ENCODE data around the gene ROBO1.
"Not testable (repeated sequence)": the region's sequence is repeated elsewhere in the genome, so short reads cannot be mapped to it uniquely, and the experiment has no call there.

ROBO1 gene

DNA sequence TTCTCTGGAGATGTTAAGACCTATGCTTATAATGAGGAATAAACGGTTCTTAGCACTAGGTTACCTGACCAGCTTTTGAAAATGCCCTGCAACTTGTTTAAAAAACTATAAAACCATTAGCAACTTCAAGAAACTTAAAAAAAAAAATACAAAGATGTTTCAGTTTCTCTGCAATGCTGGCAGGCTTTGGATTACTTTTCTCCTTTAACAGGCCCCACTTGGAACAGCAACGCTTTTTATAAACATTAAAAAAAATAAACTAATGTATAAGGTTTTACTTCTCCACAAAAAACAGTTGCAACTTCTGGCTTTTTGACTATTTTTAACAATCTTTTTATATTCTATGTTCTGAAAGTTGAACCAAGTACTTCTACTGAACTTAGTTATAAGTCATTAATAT is 1006.7 kb downstream of the ROBO1 start:
- no peak overlapping the region for H3K27ac ChIP-seq (ENCODE audit: low read depth, low read length)
- no peaks in the 10 kb centered on the region for H3K36me3 ChIP-seq (ENCODE audit: insufficient read depth, low read length)
- no peak overlapping the region for H3K4me3 ChIP-seq (ENCODE audit: low read length)
- WGBS, result 69% methylated on average over 1 of the region's 2 CpGs
- no peaks in the 10 kb centered on the region for H3K4me1 ChIP-seq (ENCODE audit: insufficient read depth, low read length)
- no peak overlapping the region for H3K9ac ChIP-seq (ENCODE audit: low read depth, low read length)
- no peaks in the 10 kb centered on the region for H3K27me3 ChIP-seq (ENCODE audit: insufficient read depth, low read length)
- H3K9me3 ChIP-seq (ENCODE audit: insufficient read depth, low read depth, low read length), result no peaks in the 10 kb centered on the region

DNA sequence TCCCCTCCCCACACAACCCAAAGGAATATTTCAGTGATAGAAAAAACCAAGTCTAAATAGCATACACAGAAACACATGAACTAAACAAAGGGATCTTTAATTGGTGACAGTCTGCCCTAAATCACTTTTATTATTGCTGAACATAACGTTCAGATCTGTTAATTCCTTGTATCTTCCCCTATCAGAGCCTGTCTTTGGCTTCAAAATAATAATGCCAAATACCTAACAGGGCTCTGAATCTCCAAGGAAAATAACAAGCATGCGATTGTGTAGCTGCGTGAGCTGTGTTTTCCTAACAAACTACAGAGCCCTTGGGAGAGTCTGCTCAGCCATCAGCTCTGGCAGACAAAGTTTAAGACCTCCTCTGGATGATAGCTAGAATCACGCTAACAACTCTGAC is 1010.1 kb downstream of the ROBO1 start:
- Histone ChIP-seq H3K4me1 (ENCODE audit: insufficient read depth, low read length) (peaks cover 4% of the 10 kb centered on the region; the same call in 1 of the 2 replicates), H3K9ac (ENCODE audit: low read depth, low read length) (no peak overlapping the region), H3K36me3 (ENCODE audit: insufficient read depth, low read length) (no peaks in the 10 kb centered on the region), H3K9me3 (ENCODE audit: insufficient read depth, low read depth, low read length) (no peaks in the 10 kb centered on the region), H3K27me3 (ENCODE audit: insufficient read depth, low read length) (no peaks in the 10 kb centered on the region), H3K4me3 (ENCODE audit: low read length) (no peak overlapping the region), H3K27ac (ENCODE audit: low read depth, low read length) (no peak overlapping the region)
- 95% methylated on average over 4 of the region's 4 CpGs for WGBS

DNA sequence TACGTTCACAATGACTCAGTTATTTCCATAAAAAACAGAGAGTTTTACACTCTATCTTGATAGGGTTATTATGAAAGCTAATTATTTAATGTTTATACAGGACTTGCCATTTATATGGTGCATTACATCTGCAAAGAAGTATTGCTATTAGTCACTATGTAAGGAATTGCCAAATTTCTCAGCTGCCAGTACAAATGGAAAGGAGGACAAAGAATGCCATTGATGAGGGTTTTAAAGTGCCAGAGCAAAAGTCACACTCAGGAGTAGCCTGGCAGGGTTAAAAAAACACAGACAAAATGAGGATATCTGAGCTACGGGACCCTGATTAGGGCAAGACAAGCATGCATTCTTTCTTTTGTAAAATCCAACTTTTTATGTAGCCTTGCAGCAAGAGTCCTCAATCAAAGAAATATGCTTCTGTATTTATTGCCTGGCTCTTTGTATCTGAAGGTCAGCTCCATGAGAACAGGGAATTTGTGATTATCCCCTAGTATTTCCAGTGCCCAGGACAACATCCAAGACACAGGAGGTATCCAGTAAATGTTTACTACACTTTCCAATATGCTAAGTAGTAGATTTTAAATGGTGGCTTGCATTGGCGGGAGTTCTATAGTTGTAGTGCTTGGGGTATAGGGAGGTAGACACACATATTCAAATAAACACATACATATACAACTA is 1013.6 kb downstream of the ROBO1 start:
- H3K36me3 ChIP-seq (ENCODE audit: insufficient read depth, low read length), result no peaks in the 10 kb centered on the region
- peaks cover 4% of the 10 kb centered on the region; the same call in 1 of the 2 replicates for H3K4me1 ChIP-seq (ENCODE audit: insufficient read depth, low read length)
- H3K9ac ChIP-seq (ENCODE audit: low read depth, low read length), result no peak overlapping the region
- 87% methylated on average over 2 of the region's 3 CpGs for WGBS
- H3K27me3 ChIP-seq (ENCODE audit: insufficient read depth, low read length), result no peaks in the 10 kb centered on the region
- H3K4me3 ChIP-seq (ENCODE audit: low read length), result no peak overlapping the region
- no peaks in the 10 kb centered on the region for H3K9me3 ChIP-seq (ENCODE audit: insufficient read depth, low read depth, low read length)
- H3K27ac ChIP-seq (ENCODE audit: low read depth, low read length), result no peak overlapping the region

DNA sequence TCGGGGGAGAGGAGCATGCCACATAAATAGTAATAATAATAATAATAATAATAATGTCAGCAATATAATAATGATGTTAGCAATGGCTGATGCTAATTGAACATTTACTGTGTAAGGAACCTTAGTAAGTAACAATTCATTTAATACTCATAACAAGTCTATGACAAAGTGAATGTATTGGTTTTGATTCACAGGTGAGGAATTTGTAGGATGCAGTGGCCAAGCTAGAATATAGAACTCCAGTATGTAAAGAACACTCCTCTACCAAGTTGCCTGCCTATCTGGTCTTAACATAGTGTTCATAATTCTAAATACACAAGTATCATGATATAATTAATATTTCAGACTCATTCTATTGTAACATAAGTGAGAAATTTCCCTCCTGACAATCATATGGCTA is 1016.5 kb downstream of the ROBO1 start:
- no CpG with 5 or more reads among the region's 1 CpG for WGBS
- no peak overlapping the region for H3K9ac ChIP-seq (ENCODE audit: low read depth, low read length)
- H3K27ac ChIP-seq (ENCODE audit: low read depth, low read length), result no peak overlapping the region
- no peaks in the 10 kb centered on the region for H3K36me3 ChIP-seq (ENCODE audit: insufficient read depth, low read length)
- H3K4me3 ChIP-seq (ENCODE audit: low read length), result no peak overlapping the region
- H3K9me3 ChIP-seq (ENCODE audit: insufficient read depth, low read depth, low read length), result no peaks in the 10 kb centered on the region
- H3K4me1 ChIP-seq (ENCODE audit: insufficient read depth, low read length), result peaks cover 4% of the 10 kb centered on the region; the same call in 1 of the 2 replicates
- no peaks in the 10 kb centered on the region for H3K27me3 ChIP-seq (ENCODE audit: insufficient read depth, low read length)

DNA sequence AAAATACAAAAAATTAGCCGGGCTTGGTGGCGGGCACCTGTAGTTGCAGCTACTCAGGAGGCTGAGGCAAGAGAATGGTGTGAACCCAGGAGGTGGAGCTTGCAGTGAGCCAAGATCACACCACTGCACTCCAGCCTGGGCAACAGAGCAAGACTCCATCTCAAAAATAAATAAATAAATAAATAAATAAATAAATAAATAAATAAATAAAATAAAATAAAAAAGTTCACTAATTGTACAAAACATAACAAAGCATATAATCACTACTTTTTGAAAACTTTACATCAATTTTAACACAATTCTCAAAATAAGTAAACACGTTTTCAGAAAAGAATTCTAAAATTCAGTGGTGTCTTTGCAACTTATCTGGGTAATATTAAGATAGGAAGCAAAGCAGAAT is 1017.5 kb downstream of the ROBO1 start:
- H3K4me1 ChIP-seq (ENCODE audit: insufficient read depth, low read length); H3K27ac ChIP-seq (ENCODE audit: low read depth, low read length); H3K27me3 ChIP-seq (ENCODE audit: insufficient read depth, low read length); H3K4me3 ChIP-seq (ENCODE audit: low read length); H3K9ac ChIP-seq (ENCODE audit: low read depth, low read length); H3K9me3 ChIP-seq (ENCODE audit: insufficient read depth, low read depth, low read length); H3K36me3 ChIP-seq (ENCODE audit: insufficient read depth, low read length): not testable (repeated sequence)
- 83% methylated on average over 3 of the region's 3 CpGs for WGBS

DNA sequence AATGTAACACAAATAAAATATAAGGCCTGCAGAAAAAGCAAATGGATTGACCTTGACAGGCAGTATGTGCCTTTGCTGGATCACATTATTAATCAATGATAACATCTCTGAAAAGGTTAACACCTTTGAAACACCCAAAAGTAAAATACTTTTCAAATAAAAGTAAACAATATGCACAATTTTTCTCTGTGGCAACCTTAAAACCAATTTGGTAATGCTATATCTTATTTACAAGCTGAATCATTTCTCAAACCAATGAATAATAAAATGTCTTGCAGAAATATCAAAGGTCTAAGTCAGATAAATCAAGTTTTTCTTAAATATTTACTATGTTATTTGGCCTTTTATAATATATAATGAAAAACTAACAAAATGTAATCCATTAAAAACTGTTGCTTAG is 1018.7 kb downstream of the ROBO1 start:
- H3K4me3 ChIP-seq (ENCODE audit: low read length), result no peak overlapping the region
- H3K9ac ChIP-seq (ENCODE audit: low read depth, low read length), result no peak overlapping the region
- no peaks in the 10 kb centered on the region for H3K27me3 ChIP-seq (ENCODE audit: insufficient read depth, low read length)
- no peak overlapping the region for H3K27ac ChIP-seq (ENCODE audit: low read depth, low read length)
- no peaks in the 10 kb centered on the region for H3K4me1 ChIP-seq (ENCODE audit: insufficient read depth, low read length)
- H3K9me3 ChIP-seq (ENCODE audit: insufficient read depth, low read depth, low read length), result no peaks in the 10 kb centered on the region
- H3K36me3 ChIP-seq (ENCODE audit: insufficient read depth, low read length), result no peaks in the 10 kb centered on the region; the same call in 1 of the 2 replicates

DNA sequence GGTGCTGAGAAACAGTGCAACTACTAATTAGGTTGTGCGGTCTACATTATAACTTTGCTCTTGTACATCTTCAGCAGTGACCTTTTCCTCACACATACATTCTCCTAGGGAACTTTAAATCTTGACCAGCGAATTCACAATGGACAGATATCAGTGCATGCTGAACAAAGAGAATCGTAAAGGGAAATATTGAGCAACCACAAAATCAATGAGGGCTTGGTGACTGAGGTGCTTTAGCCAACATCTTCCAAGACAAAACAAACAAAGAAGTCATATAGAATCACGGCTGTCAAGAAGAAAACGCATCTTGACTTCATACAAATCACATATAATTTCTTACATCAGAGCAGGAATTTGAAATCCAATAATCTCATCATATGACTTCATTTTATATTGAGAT is 1022.0 kb downstream of the ROBO1 start:
- WGBS, result 99% methylated on average over 5 of the region's 5 CpGs
- Histone ChIP-seq H3K9me3 (ENCODE audit: insufficient read depth, low read depth, low read length) (no peaks in the 10 kb centered on the region), H3K4me1 (ENCODE audit: insufficient read depth, low read length) (no peaks in the 10 kb centered on the region), H3K9ac (ENCODE audit: low read depth, low read length) (no peak overlapping the region), H3K4me3 (ENCODE audit: low read length) (no peak overlapping the region), H3K36me3 (ENCODE audit: insufficient read depth, low read length) (no peaks in the 10 kb centered on the region; the same call in 1 of the 2 replicates), H3K27me3 (ENCODE audit: insufficient read depth, low read length) (no peaks in the 10 kb centered on the region), H3K27ac (ENCODE audit: low read depth, low read length) (no peak overlapping the region)

DNA sequence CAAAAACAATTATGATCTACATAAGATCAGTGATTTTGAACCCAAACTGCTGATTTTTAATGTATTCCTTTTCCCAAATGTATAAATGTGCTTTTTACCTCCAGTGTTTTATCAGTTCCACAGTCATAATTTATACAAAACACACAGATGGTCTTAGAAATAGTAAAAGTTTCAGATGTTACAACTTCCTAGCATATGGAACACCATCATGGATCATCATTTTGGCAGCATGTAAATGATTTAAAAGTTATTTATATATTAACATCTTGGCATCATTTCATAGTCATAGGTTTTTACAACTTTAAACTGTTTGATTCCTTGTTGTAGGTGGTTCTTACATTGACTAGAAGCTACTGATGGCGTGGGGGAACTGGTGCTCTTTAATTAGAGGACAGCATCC is 1025.3 kb downstream of the ROBO1 start:
- Histone ChIP-seq H3K27ac (ENCODE audit: low read depth, low read length) (no peak overlapping the region), H3K4me1 (ENCODE audit: insufficient read depth, low read length) (peaks cover 8% of the 10 kb centered on the region), H3K36me3 (ENCODE audit: insufficient read depth, low read length) (no peaks in the 10 kb centered on the region; the same call in 1 of the 2 replicates), H3K27me3 (ENCODE audit: insufficient read depth, low read length) (no peaks in the 10 kb centered on the region), H3K4me3 (ENCODE audit: low read length) (no peak overlapping the region), H3K9me3 (ENCODE audit: insufficient read depth, low read depth, low read length) (no peaks in the 10 kb centered on the region), H3K9ac (ENCODE audit: low read depth, low read length) (no peak overlapping the region)
- WGBS, result no CpG with 5 or more reads among the region's 1 CpG

DNA sequence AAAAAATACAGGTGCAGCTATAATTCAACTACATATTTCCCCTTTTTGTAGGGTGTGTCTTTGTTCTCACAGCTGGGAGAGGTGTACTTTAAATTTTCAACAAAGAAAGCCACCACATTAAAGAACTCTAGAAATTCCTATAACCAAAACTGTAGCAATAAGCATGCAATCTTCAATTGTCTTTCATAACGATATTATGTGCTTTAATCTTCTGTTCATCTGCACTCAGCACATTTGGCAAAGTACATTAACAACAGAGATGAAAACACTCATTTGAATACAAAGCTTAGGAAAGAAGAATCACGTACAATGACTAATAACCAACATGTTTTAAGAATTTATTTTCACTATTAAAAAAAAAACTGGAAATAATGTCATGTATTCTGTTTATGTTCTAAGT is 1025.8 kb downstream of the ROBO1 start:
- WGBS, result 98% methylated on average over 1 of the region's 2 CpGs
- no peak overlapping the region for H3K4me3 ChIP-seq (ENCODE audit: low read length)
- no peaks in the 10 kb centered on the region for H3K9me3 ChIP-seq (ENCODE audit: insufficient read depth, low read depth, low read length)
- no peak overlapping the region for H3K27ac ChIP-seq (ENCODE audit: low read depth, low read length)
- H3K9ac ChIP-seq (ENCODE audit: low read depth, low read length), result no peak overlapping the region
- H3K27me3 ChIP-seq (ENCODE audit: insufficient read depth, low read length), result no peaks in the 10 kb centered on the region
- peaks cover 8% of the 10 kb centered on the region for H3K4me1 ChIP-seq (ENCODE audit: insufficient read depth, low read length)
- H3K36me3 ChIP-seq (ENCODE audit: insufficient read depth, low read length), result no peaks in the 10 kb centered on the region; the same call in 1 of the 2 replicates

DNA sequence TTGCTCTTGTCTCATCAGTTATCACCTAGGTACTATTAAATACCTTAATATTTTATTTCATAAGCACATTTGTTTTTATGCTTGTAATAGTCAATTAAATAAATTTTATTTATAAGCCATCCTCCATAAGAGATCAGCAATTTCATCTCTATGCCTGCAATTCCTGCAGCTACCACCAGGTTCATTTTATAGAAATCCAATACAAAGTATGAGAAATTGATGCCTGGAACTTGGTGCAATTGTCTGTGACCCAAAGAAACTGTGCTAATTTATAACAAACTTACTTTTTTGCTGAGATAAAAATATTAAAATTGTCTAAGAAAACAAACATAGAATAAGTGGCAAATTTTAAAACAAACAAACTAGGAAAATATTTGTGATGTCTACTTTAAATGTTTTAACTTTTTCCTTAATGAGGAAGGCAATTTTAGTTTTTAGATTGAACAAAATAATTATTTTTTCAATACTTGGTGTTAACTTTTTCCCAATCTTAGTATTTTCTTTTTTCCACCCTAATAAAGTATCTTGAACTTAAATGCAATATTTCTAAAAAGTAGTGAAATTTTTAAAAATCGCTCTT is 1026.6 kb downstream of the ROBO1 start:
- Histone ChIP-seq H3K4me3 (ENCODE audit: low read length) (no peak overlapping the region), H3K4me1 (ENCODE audit: insufficient read depth, low read length) (peaks cover 8% of the 10 kb centered on the region), H3K9me3 (ENCODE audit: insufficient read depth, low read depth, low read length) (no peaks in the 10 kb centered on the region), H3K36me3 (ENCODE audit: insufficient read depth, low read length) (no peaks in the 10 kb centered on the region; the same call in 1 of the 2 replicates), H3K27ac (ENCODE audit: low read depth, low read length) (no peak overlapping the region), H3K9ac (ENCODE audit: low read depth, low read length) (no peak overlapping the region), H3K27me3 (ENCODE audit: insufficient read depth, low read length) (no peaks in the 10 kb centered on the region)
- WGBS, result no CpG with 5 or more reads among the region's 1 CpG

DNA sequence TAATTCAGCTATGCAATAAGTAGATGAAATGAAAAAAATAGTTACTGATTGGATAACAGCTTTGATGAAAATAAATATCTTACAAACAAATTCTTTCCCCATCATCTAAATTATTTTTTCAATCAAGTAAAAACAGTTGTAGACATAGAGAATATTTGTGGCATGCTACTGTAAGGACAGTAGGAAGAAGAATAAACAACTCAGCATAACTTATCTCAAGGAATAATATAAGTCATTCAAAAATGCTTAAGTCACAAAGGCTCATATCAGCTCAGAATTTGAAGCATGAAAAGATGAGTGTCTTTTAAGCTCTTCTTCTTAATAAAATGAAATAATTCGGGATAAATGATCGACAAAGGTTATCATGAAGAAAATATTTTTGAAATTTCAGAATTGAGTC is 1029.0 kb downstream of the ROBO1 start:
- H3K36me3 ChIP-seq (ENCODE audit: insufficient read depth, low read length), result no peaks in the 10 kb centered on the region
- no peak overlapping the region for H3K27ac ChIP-seq (ENCODE audit: low read depth, low read length)
- H3K27me3 ChIP-seq (ENCODE audit: insufficient read depth, low read length), result no peaks in the 10 kb centered on the region
- peaks cover 14% of the 10 kb centered on the region for H3K4me1 ChIP-seq (ENCODE audit: insufficient read depth, low read length)
- H3K9me3 ChIP-seq (ENCODE audit: insufficient read depth, low read depth, low read length), result no peaks in the 10 kb centered on the region
- no peak overlapping the region for H3K9ac ChIP-seq (ENCODE audit: low read depth, low read length)
- 100% methylated on average over 2 of the region's 2 CpGs for WGBS
- no peak overlapping the region for H3K4me3 ChIP-seq (ENCODE audit: low read length)

All from HUES64 (cell line).